ENCODE data around the gene SPTAN1. TPM values are rescaled to one million over a fixed set of nuclear protein-coding genes. Genes with fewer than 3 reads are reported as not detected.

SPTAN1 gene
- total and polyA plus RNA-seq, 2 experiments from 2014 or later: 108 to 195 TPM

- no peaks in the 10 kb centered on the region for H3K27me3 ChIP-seq (ENCODE audit: insufficient read depth)
- 0 out of 2 replicates have a peak, but pooled peaks cover 8% of the 10 kb centered on the region for H3K4me1 ChIP-seq (ENCODE audit: insufficient read depth)
- DNase-seq (ENCODE audit: low spot score) (no peak), ATAC-seq (no peak)
- no peak overlapping the region for H3K27ac ChIP-seq (ENCODE audit: low read depth)
- H3K79me2 ChIP-seq (replicated peaks; ENCODE audit: insufficient read depth): no peaks in the 10 kb centered on the region
- H4K20me1 ChIP-seq (replicated peaks; ENCODE audit: insufficient read depth): no peaks in the 10 kb centered on the region; the same call in none of the 2 replicates
- H3F3A ChIP-seq (replicated peaks; ENCODE audit: low read depth): no peaks in the 10 kb centered on the region; the same call in 1 of the 2 replicates
- peaks cover 24% of the 10 kb centered on the region for H3K36me3 ChIP-seq (ENCODE audit: insufficient read depth)
- Mint-ChIP-seq H3K4me1 (peaks cover 6% of the 10 kb centered on the region), H3K27ac (no peak overlapping the region), H3K9me3 (no peaks in the 10 kb centered on the region), H3K36me3 (ENCODE audit: low read depth) (peaks cover 45% of the 10 kb centered on the region), H3K4me3 (no peak overlapping the region), H3K27me3 (ENCODE audit: insufficient read depth, low read depth, poor library complexity) (peaks cover 18% of the 10 kb centered on the region)
- TF ChIP-seq CREB1 (CRISPR knock-in tag; IDR thresholded peaks at IDR 0.05; ENCODE audit: low read depth): no peak
- TF ChIP-seq STAT1 (IDR thresholded peaks at IDR 0.05; ENCODE audit: unreplicated experiment): no peak
- no peak for TF ChIP-seq ZNF331 (CRISPR knock-in tag; IDR thresholded peaks at IDR 0.05; ENCODE audit: low read depth)
- no peak for TF ChIP-seq JUNB (IDR thresholded peaks at IDR 0.05; ENCODE audit: unreplicated experiment)
- no peak for TF ChIP-seq NANOG (IDR thresholded peaks at IDR 0.05; ENCODE audit: borderline replicate concordance)
- no peak overlapping the region for H3K4me2 ChIP-seq
- no peaks in the 10 kb centered on the region for H3K9me2 ChIP-seq (ENCODE audit: insufficient read depth)
- no peak overlapping the region for H3K4me3 ChIP-seq
- no peak overlapping the region for H2AFZ ChIP-seq
Observed at GRCh38 chr9:128634111-128634510, 81.7 kb downstream of the SPTAN1 start.

- Histone ChIP-seq H3K4me1 (ENCODE audit: insufficient read depth) (0 out of 2 replicates have a peak, but pooled peaks cover 8% of the 10 kb centered on the region), H3K36me3 (ENCODE audit: insufficient read depth) (peaks cover 24% of the 10 kb centered on the region), H2AFZ (no peak overlapping the region), H4K20me1 (replicated peaks; ENCODE audit: insufficient read depth) (no peaks in the 10 kb centered on the region; the same call in none of the 2 replicates), H3F3A (replicated peaks; ENCODE audit: low read depth) (no peaks in the 10 kb centered on the region; the same call in 1 of the 2 replicates), H3K9me2 (ENCODE audit: insufficient read depth) (no peaks in the 10 kb centered on the region), H3K27me3 (ENCODE audit: insufficient read depth) (no peaks in the 10 kb centered on the region), H3K27ac (ENCODE audit: low read depth) (no peak overlapping the region), H3K4me3 (no peak overlapping the region), H3K4me2 (no peak overlapping the region), H3K79me2 (replicated peaks; ENCODE audit: insufficient read depth) (no peaks in the 10 kb centered on the region)
- Mint-ChIP-seq H3K27me3 (ENCODE audit: insufficient read depth, low read depth, poor library complexity) (peaks cover 14% of the 10 kb centered on the region), H3K4me1 (peaks cover 6% of the 10 kb centered on the region), H3K27ac (no peak overlapping the region; the same call in 1 of the 2 replicates), H3K4me3 (no peak overlapping the region), H3K36me3 (ENCODE audit: low read depth) (peaks cover 46% of the 10 kb centered on the region), H3K9me3 (no peaks in the 10 kb centered on the region)
- no peak for ATAC-seq
- DNase-seq (ENCODE audit: low spot score): no peak
- TF ChIP-seq ZNF462 (CRISPR knock-in tag; IDR thresholded peaks at IDR 0.05) (no peak), STAT1 (IDR thresholded peaks at IDR 0.05; ENCODE audit: unreplicated experiment) (no peak), ZNF114 (CRISPR knock-in tag; IDR thresholded peaks at IDR 0.05) (no peak), EZH2phosphoT487 (IDR thresholded peaks at IDR 0.05; ENCODE audit: unreplicated experiment) (no peak), JUNB (IDR thresholded peaks at IDR 0.05; ENCODE audit: unreplicated experiment) (no peak), CTCF (conservative IDR thresholded peaks at IDR 0.05; ENCODE audit: low read depth in 2 of 2) (no peak), ZNF331 (CRISPR knock-in tag; IDR thresholded peaks at IDR 0.05; ENCODE audit: low read depth) (no peak), ETS1 (IDR thresholded peaks at IDR 0.05) (no peak), CREB1 (CRISPR knock-in tag; IDR thresholded peaks at IDR 0.05; ENCODE audit: low read depth) (no peak)
Observed at GRCh38 chr9:128634651-128635262, 82.4 kb downstream of the SPTAN1 start.
